Measurements from ENCODE around the gene ZFYVE28.

Gene ZFYVE28

GRCh38 chr4:2371765-2372487 is 46.5 kb downstream of the ZFYVE28 start:
- peaks cover 24% of the 10 kb centered on the region for H3K9me3 Mint-ChIP-seq
- H3K27me3 Mint-ChIP-seq (ENCODE audit: low read depth, poor library complexity): peaks cover 15% of the 10 kb centered on the region
- peaks cover 2% of the 10 kb centered on the region for H3K4me1 Mint-ChIP-seq
- H3K36me3 Mint-ChIP-seq (ENCODE audit: low read depth): no peaks in the 10 kb centered on the region
- no peak for DNase-seq
- TF ChIP-seq CTCF (IDR thresholded peaks at IDR 0.05): no peak
- H3K4me3 Mint-ChIP-seq: no peak overlapping the region
- no peak overlapping the region for H3K27ac Mint-ChIP-seq

GRCh38 chr4:2370597-2371320 is 47.7 kb downstream of the ZFYVE28 start:
- Mint-ChIP-seq H3K4me3 (no peak overlapping the region), H3K36me3 (ENCODE audit: low read depth) (no peaks in the 10 kb centered on the region), H3K27me3 (ENCODE audit: low read depth, poor library complexity) (peaks cover 18% of the 10 kb centered on the region)

GRCh38 chr4:2368746-2369437 is 49.6 kb downstream of the ZFYVE28 start:
- no peak for TF ChIP-seq CTCF (IDR thresholded peaks at IDR 0.05)
- no peaks in the 10 kb centered on the region for H3K36me3 Mint-ChIP-seq (ENCODE audit: low read depth)
- peaks cover 16% of the 10 kb centered on the region for H3K9me3 Mint-ChIP-seq
- no peak overlapping the region for H3K4me3 Mint-ChIP-seq
- peaks cover 12% of the 10 kb centered on the region for H3K4me1 Mint-ChIP-seq
- H3K27ac Mint-ChIP-seq: no peak overlapping the region
- no peak for DNase-seq
- peaks cover 16% of the 10 kb centered on the region for H3K27me3 Mint-ChIP-seq (ENCODE audit: low read depth, poor library complexity)

More at GRCh38 chr4:2370597-2371320, 47.7 kb downstream of the ZFYVE28 start:
- DNase-seq: no peak
- TF ChIP-seq CTCF (IDR thresholded peaks at IDR 0.05): no peak
- H3K9me3 Mint-ChIP-seq: peaks cover 24% of the 10 kb centered on the region
- no peak overlapping the region for H3K27ac Mint-ChIP-seq
- H3K4me1 Mint-ChIP-seq: peaks cover 12% of the 10 kb centered on the region

- peaks cover 12% of the 10 kb centered on the region for H3K27me3 Mint-ChIP-seq (ENCODE audit: low read depth, poor library complexity)
- DNase-seq: no peak
- TF ChIP-seq CTCF (IDR thresholded peaks at IDR 0.05): no peak
- H3K4me3 Mint-ChIP-seq: no peak overlapping the region
- no peaks in the 10 kb centered on the region for H3K36me3 Mint-ChIP-seq (ENCODE audit: low read depth)
- no peak overlapping the region for H3K27ac Mint-ChIP-seq
- H3K4me1 Mint-ChIP-seq: peaks cover 16% of the 10 kb centered on the region
- peaks cover 8% of the 10 kb centered on the region for H3K9me3 Mint-ChIP-seq
Observed at GRCh38 chr4:2367626-2368025, 50.8 kb downstream of the ZFYVE28 start.

- Mint-ChIP-seq H3K4me1 (peaks cover 22% of the 10 kb centered on the region), H3K9me3 (peaks cover 8% of the 10 kb centered on the region), H3K27ac (no peak overlapping the region), H3K27me3 (ENCODE audit: low read depth, poor library complexity) (peaks cover 12% of the 10 kb centered on the region), H3K4me3 (no peak overlapping the region), H3K36me3 (ENCODE audit: low read depth) (no peaks in the 10 kb centered on the region)
- no peak for TF ChIP-seq CTCF (IDR thresholded peaks at IDR 0.05)
- no peak for DNase-seq
Observed at GRCh38 chr4:2366252-2367192, 51.9 kb downstream of the ZFYVE28 start.
